ENCODE data around the gene OR5M3. TPM values are rescaled to one million over a fixed set of nuclear protein-coding genes. Genes with fewer than 3 reads are reported as not detected.

OR5M3 gene
- total and polyA plus RNA-seq, 4 donors: not detected

DNA sequence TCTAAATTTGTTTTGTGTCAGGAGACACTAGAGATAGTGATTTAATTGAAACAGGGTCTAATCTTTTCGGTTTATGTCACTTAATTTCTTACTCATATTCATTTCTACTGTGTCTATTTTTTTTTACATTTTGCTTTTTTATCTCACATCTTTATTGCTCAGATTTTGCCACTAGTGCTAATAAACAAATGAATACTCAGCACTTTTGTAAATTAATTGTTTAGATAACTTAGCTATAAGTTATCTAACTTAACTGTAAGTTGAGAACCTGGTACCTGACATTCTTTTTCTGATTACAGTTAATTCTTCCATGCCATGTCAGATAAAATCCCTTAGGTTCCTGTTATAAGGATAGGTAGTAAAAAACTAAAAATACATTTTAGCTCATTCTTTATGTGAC, 40.1 kb upstream of the OR5M3 start:
- no peak overlapping the region for H3K4me3 ChIP-seq (ENCODE audit: low read depth in 1 of 3, low read length in 3 of 3)
- no peak overlapping the region for H3K9ac ChIP-seq (ENCODE audit: low read depth in 1 of 2, low read length in 2 of 2)
- H3K27me3 ChIP-seq (ENCODE audit: control insufficient read depth in 4 of 4, insufficient read depth in 4 of 4, low read length in 3 of 4): no peaks in the 10 kb centered on the region
- H3K27ac ChIP-seq (ENCODE audit: low read depth in 1 of 2, low read length in 2 of 2): no peak overlapping the region
- TF ChIP-seq HNF4A (conservative IDR thresholded peaks at IDR 0.05) (no peak), HNF4G (IDR thresholded peaks at IDR 0.05) (no peak), GABPA (IDR thresholded peaks at IDR 0.05 in 1 of 2, conservative IDR thresholded peaks at IDR 0.05 in 1 of 2) (no peak), FOXA2 (IDR thresholded peaks at IDR 0.05) (no peak), TAF1 (conservative IDR thresholded peaks at IDR 0.05) (no peak)
- TF ChIP-seq, protein P1, sequence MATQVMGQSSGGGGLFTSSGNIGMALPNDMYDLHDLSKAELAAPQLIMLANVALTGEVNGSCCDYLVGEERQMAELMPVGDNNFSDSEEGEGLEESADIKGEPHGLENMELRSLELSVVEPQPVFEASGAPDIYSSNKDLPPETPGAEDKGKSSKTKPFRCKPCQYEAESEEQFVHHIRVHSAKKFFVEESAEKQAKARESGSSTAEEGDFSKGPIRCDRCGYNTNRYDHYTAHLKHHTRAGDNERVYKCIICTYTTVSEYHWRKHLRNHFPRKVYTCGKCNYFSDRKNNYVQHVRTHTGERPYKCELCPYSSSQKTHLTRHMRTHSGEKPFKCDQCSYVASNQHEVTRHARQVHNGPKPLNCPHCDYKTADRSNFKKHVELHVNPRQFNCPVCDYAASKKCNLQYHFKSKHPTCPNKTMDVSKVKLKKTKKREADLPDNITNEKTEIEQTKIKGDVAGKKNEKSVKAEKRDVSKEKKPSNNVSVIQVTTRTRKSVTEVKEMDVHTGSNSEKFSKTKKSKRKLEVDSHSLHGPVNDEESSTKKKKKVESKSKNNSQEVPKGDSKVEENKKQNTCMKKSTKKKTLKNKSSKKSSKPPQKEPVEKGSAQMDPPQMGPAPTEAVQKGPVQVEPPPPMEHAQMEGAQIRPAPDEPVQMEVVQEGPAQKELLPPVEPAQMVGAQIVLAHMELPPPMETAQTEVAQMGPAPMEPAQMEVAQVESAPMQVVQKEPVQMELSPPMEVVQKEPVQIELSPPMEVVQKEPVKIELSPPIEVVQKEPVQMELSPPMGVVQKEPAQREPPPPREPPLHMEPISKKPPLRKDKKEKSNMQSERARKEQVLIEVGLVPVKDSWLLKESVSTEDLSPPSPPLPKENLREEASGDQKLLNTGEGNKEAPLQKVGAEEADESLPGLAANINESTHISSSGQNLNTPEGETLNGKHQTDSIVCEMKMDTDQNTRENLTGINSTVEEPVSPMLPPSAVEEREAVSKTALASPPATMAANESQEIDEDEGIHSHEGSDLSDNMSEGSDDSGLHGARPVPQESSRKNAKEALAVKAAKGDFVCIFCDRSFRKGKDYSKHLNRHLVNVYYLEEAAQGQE (IDR thresholded peaks at IDR 0.05): no peak
- TF ChIP-seq, protein P2, sequence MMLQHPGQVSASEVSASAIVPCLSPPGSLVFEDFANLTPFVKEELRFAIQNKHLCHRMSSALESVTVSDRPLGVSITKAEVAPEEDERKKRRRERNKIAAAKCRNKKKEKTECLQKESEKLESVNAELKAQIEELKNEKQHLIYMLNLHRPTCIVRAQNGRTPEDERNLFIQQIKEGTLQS (IDR thresholded peaks at IDR 0.05): no peak
- H3K4me1 ChIP-seq (ENCODE audit: control insufficient read depth in 4 of 4, insufficient read depth in 4 of 4, low read length in 3 of 4): no peaks in the 10 kb centered on the region
- H3K9me3 ChIP-seq (ENCODE audit: control insufficient read depth in 4 of 4, low read length in 3 of 4): no peaks in the 10 kb centered on the region
- H3K36me3 ChIP-seq (ENCODE audit: control insufficient read depth in 4 of 4, insufficient read depth in 3 of 4, low read depth in 1 of 4, low read length in 3 of 4): no peaks in the 10 kb centered on the region
- DNase-seq (ENCODE audit: low spot score): no peak
- WGBS: 60% methylated on average over 1 of the region's 1 CpG

DNA sequence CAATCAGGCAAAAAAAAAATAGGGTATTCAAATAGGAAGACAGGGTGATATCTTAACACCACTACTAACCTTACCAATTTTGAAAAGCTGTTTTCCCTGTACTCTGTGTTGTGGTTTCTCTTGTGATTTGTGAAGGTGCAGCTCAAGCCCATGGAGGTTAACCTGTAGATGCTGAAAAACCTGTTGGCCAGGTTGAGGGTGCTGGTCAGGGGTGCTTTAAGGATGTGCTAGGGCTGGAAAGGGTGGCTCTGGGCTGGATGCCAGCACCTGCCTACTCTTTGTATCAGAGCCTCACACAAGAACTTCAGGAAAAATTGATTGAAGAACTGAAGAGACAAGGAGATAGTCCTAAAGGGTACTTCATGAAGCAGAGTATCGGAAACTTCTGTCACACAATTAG, 36.3 kb upstream of the OR5M3 start:
- no peak for DNase-seq (ENCODE audit: low spot score)
- H3K4me1 ChIP-seq (ENCODE audit: control insufficient read depth in 4 of 4, insufficient read depth in 4 of 4, low read length in 3 of 4): no peaks in the 10 kb centered on the region
- TF ChIP-seq FOXA2 (IDR thresholded peaks at IDR 0.05) (no peak), RAD21 (IDR thresholded peaks at IDR 0.05) (no peak), HNF4G (IDR thresholded peaks at IDR 0.05) (no peak), YY1 (IDR thresholded peaks at IDR 0.05) (no peak), FOXA1 (IDR thresholded peaks at IDR 0.05) (no peak), JUND (IDR thresholded peaks at IDR 0.05) (no peak), SP1 (IDR thresholded peaks at IDR 0.05) (no peak), TAF1 (conservative IDR thresholded peaks at IDR 0.05) (no peak), EGR1 (IDR thresholded peaks at IDR 0.05; ENCODE audit: low read depth in 2 of 2) (no peak), RXRA (IDR thresholded peaks at IDR 0.05) (no peak)
- TF ChIP-seq, protein P2 (IDR thresholded peaks at IDR 0.05): no peak
- TF ChIP-seq, protein P3, sequence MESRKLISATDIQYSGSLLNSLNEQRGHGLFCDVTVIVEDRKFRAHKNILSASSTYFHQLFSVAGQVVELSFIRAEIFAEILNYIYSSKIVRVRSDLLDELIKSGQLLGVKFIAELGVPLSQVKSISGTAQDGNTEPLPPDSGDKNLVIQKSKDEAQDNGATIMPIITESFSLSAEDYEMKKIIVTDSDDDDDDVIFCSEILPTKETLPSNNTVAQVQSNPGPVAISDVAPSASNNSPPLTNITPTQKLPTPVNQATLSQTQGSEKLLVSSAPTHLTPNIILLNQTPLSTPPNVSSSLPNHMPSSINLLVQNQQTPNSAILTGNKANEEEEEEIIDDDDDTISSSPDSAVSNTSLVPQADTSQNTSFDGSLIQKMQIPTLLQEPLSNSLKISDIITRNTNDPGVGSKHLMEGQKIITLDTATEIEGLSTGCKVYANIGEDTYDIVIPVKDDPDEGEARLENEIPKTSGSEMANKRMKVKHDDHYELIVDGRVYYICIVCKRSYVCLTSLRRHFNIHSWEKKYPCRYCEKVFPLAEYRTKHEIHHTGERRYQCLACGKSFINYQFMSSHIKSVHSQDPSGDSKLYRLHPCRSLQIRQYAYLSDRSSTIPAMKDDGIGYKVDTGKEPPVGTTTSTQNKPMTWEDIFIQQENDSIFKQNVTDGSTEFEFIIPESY (IDR thresholded peaks at IDR 0.05): no peak
- H3K27me3 ChIP-seq (ENCODE audit: control insufficient read depth in 4 of 4, insufficient read depth in 4 of 4, low read length in 3 of 4): no peaks in the 10 kb centered on the region
- H3K36me3 ChIP-seq (ENCODE audit: control insufficient read depth in 4 of 4, insufficient read depth in 3 of 4, low read depth in 1 of 4, low read length in 3 of 4): no peaks in the 10 kb centered on the region
- H3K27ac ChIP-seq (ENCODE audit: low read depth in 1 of 2, low read length in 2 of 2): no peak overlapping the region
- H3K4me3 ChIP-seq (ENCODE audit: low read depth in 1 of 3, low read length in 3 of 3): no peak overlapping the region
- no peaks in the 10 kb centered on the region for H3K9me3 ChIP-seq (ENCODE audit: control insufficient read depth in 4 of 4, low read length in 3 of 4)
- WGBS: 87% methylated on average over 1 of the region's 1 CpG
- H3K9ac ChIP-seq (ENCODE audit: low read depth in 1 of 2, low read length in 2 of 2): no peak overlapping the region
